PC-9 (cell line): Measurements from ENCODE around the gene BOD1. TPM values are rescaled to one million over a fixed set of nuclear protein-coding genes. Genes with fewer than 3 reads are reported as not detected.
A peak's percentile ranks its signal among the peaks of the same experiment; 100 is the strongest.

Experiments used
- BruUV-seq: library from RNA; stranded (reverse); fragments of 400-500 nt; replicated peaks from 2 replicates; lab custom pipeline; 2021; lab: Mats Ljungman, UMichigan
- CTCF ChIA-PET: fragments of 300-600 bp; sonication (Branson Sonifier 250); formaldehyde crosslinking; loops from one replicate; lab custom pipeline; 2022; ENCODE audit warnings: antibody characterized with exemption; lab: Charles Lee
- POLR2A ChIA-PET: fragments of 300-600 bp; sonication (Branson Sonifier 250); formaldehyde crosslinking; loops from one replicate; lab custom pipeline; 2022; ENCODE audit warnings: antibody characterized with exemption; ENCODE audit not compliant: unreplicated experiment; lab: Charles Lee
- DNase-seq, 2 experiments: peaks; one replicate each; pipeline versions ENCODE4 v3.0.0 to v3.0.0-alpha.2; 2015 to 2022; ENCODE audit warnings: mixed read lengths in 1 of 2
- H2AFZ ChIP-seq: fragments of 200-600 bp; sonication (generic); 2 replicates; pipeline ENCODE4 v1.8.1; 2017; ENCODE audit warnings: antibody characterized with exemption
- H3F3A ChIP-seq: fragments of 200-600 bp; sonication (generic); 2 replicates; pipeline ENCODE4 v1.8.1; 2017; ENCODE audit warnings: antibody characterized with exemption, mild to moderate bottlenecking, low read depth; ENCODE audit not compliant: insufficient read depth
- H3K27ac ChIP-seq: fragments of 200-600 bp; sonication (generic); 2 replicates; pipeline ENCODE4 v1.6.1; 2016; ENCODE audit warnings: mixed run types
- H3K27me3 ChIP-seq: fragments of 200-600 bp; sonication (generic); 2 replicates; pipeline ENCODE4 v1.6.1; 2016; ENCODE audit warnings: low read depth, mixed run types; ENCODE audit not compliant: insufficient read depth
- H3K36me3 ChIP-seq: fragments of 200-600 bp; sonication (generic); 2 replicates; pipeline ENCODE4 v1.6.1; 2016; ENCODE audit warnings: low read depth, mixed run types
- H3K4me1 ChIP-seq: fragments of 200-600 bp; sonication (generic); replicated peaks from 2 replicates; pipeline ENCODE4 v1.6.1; 2016; ENCODE audit warnings: mixed run types; ENCODE audit not compliant: insufficient read depth
- H3K4me2 ChIP-seq: fragments of 200-600 bp; sonication (generic); 2 replicates; pipeline ENCODE4 v1.6.1; 2017; ENCODE audit warnings: mixed run types
- H3K4me3 ChIP-seq: fragments of 200-600 bp; sonication (generic); 2 replicates; pipeline ENCODE4 v1.6.1; 2016; ENCODE audit warnings: mixed run types
- H3K79me2 ChIP-seq: fragments of 200-600 bp; sonication (generic); 2 replicates; pipeline ENCODE4 v1.6.1; 2017; ENCODE audit warnings: low read depth, mixed run types
- H3K9me2 ChIP-seq: fragments of 200-600 bp; sonication (generic); 2 replicates; pipeline ENCODE4 v1.8.1; 2017; ENCODE audit warnings: mild to moderate bottlenecking; ENCODE audit not compliant: insufficient read depth
- H3K9me3 ChIP-seq: fragments of 200-600 bp; sonication (generic); 2 replicates; pipeline ENCODE4 v1.8.1; 2016; ENCODE audit warnings: low read depth; ENCODE audit not compliant: insufficient read depth
- H4K20me1 ChIP-seq: fragments of 200-600 bp; sonication (generic); 2 replicates; pipeline ENCODE4 v1.8.1; 2017; ENCODE audit not compliant: insufficient read depth
- EZH2 ChIP-seq: fragments of 200-600 bp; sonication (generic); IDR thresholded peaks from 2 replicates; pipeline ENCODE4 v1.8.0; 2017; ENCODE audit warnings: antibody characterized with exemption, low read depth
- intact Hi-C: fragments of 100-400 bp; cut with micrococcal nuclease; formaldehyde crosslinking; loops from one replicate; pipeline ENCODE4 v1.10.0; 2022; ENCODE audit not compliant: unreplicated experiment
- total RNA-seq: library from RNA; stranded (reverse); gene quantifications from 2 replicates; pipeline ENCODE4 v1.2.3, GENCODE V29; 2021
- TF ChIP-seq, protein P1 (sequence below): fragments of 200-600 bp; sonication (generic); conservative IDR thresholded peaks from 2 replicates; pipeline ENCODE4 v1.6.1; 2017; ENCODE audit warnings: mixed run types, antibody characterized with exemption, mild to moderate bottlenecking, moderate library complexity

Gene BOD1
- total RNA-seq, 1 experiment from 2014 or later, result 73.2 TPM

DNA sequence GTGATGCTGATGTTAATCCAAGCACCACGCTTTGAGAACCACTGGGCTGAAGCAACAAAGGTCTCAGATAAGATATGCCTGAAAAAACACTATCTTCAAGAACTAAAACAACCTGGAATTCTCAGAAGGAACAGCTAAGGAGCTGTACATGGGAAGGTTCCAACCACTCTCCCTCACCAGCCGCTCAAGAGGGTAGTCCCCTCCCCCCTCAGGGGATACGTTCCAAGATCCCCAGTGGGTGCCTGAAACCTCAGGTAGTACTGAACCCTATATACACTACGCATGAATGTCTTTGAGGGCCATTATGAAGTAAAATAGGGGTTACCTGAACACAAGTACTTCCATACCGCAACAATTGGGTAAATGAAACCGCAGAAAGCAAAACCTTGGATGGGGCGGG, 1.9 kb downstream of the BOD1 start:
- Histone ChIP-seq H3K4me2 (peak overlapping the region; percentile 99), H3K9me2 (no peaks in the 10 kb centered on the region), H3K4me1 (peaks cover 31% of the 10 kb centered on the region), H3F3A (no peaks in the 10 kb centered on the region), H3K79me2 (peaks cover 66% of the 10 kb centered on the region), H3K27me3 (no peaks in the 10 kb centered on the region), H3K36me3 (peaks cover 14% of the 10 kb centered on the region), H3K27ac (no peak overlapping the region), H4K20me1 (peaks cover 44% of the 10 kb centered on the region), H2AFZ (no peak overlapping the region), H3K4me3 (peak overlapping the region; percentile 98), H3K9me3 (no peaks in the 10 kb centered on the region)
- no peak for DNase-seq
- intact Hi-C loops, result loop anchor here (10.0 kb wide), 1 partner anchor 290 kb away; the partner anchor contains the start of gene STC2
- CTCF ChIA-PET, result interaction anchor here (1.1 to 1.5 kb wide), 3 partner anchors 284 to 359 kb away, joined by 3 to 15 read pairs (median 5); no protein-coding TSS in a partner anchor
- BruUV-seq, result no TSS peak
- POLR2A ChIA-PET, result no interaction called here
- TF ChIP-seq, protein P1, sequence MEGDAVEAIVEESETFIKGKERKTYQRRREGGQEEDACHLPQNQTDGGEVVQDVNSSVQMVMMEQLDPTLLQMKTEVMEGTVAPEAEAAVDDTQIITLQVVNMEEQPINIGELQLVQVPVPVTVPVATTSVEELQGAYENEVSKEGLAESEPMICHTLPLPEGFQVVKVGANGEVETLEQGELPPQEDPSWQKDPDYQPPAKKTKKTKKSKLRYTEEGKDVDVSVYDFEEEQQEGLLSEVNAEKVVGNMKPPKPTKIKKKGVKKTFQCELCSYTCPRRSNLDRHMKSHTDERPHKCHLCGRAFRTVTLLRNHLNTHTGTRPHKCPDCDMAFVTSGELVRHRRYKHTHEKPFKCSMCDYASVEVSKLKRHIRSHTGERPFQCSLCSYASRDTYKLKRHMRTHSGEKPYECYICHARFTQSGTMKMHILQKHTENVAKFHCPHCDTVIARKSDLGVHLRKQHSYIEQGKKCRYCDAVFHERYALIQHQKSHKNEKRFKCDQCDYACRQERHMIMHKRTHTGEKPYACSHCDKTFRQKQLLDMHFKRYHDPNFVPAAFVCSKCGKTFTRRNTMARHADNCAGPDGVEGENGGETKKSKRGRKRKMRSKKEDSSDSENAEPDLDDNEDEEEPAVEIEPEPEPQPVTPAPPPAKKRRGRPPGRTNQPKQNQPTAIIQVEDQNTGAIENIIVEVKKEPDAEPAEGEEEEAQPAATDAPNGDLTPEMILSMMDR, result no peak
- no peak for TF ChIP-seq EZH2

DNA sequence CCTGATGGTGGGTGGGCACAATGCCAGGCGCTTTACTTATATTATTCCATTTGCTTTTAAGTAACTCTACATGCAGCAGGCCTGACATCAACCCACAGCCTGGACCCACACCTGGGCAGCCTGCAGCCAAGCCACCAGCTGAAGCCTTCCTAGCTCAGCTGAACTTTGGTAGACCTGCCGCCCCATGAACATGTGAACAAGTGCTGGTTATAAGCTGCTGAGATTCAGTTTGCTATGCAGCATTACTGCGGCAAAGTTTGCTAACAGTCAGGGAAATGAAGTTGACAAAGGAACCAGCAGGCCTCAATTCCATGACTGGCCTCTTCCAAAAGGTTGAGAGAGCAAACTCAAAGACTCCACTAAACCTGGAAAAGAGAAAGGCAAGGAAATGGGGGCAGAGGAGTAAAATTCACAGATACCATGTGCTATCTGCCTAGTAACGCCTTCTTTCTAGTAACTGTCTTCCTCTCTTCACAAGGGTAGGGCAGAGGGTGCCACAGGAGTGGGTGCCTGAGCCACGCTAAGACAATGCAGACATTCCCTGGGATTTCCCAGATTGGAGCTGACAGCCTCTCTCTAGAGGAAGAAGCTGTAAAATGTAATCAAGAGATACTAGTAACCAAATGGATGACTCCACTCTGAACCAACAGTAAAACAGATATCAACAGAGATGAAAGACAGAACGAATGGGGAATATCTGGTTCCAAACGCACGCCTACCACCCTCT, 2.9 kb downstream of the BOD1 start:
- peaks cover 22% of the 10 kb centered on the region for H3K36me3 ChIP-seq
- TF ChIP-seq, protein P1, result no peak
- TF ChIP-seq EZH2, result no peak
- H3K4me1 ChIP-seq, result peaks cover 27% of the 10 kb centered on the region
- H3K4me3 ChIP-seq, result no peak overlapping the region; the same call in 1 of the 2 replicates
- H3F3A ChIP-seq, result no peaks in the 10 kb centered on the region
- no peak overlapping the region for H3K27ac ChIP-seq
- peaks cover 53% of the 10 kb centered on the region for H4K20me1 ChIP-seq
- intact Hi-C loops, result loop anchor here (10.0 kb wide), 1 partner anchor 289 kb away; the partner anchor contains the start of gene STC2
- no TSS peak for BruUV-seq
- no peak for DNase-seq
- ChIA-PET CTCF (no interaction called here), POLR2A (no interaction called here)
- H2AFZ ChIP-seq, result no peak overlapping the region
- H3K9me3 ChIP-seq, result no peaks in the 10 kb centered on the region
- H3K79me2 ChIP-seq, result peaks cover 72% of the 10 kb centered on the region
- H3K4me2 ChIP-seq, result peak overlapping the region; percentile 99
- no peaks in the 10 kb centered on the region for H3K9me2 ChIP-seq
- H3K27me3 ChIP-seq, result no peaks in the 10 kb centered on the region

DNA sequence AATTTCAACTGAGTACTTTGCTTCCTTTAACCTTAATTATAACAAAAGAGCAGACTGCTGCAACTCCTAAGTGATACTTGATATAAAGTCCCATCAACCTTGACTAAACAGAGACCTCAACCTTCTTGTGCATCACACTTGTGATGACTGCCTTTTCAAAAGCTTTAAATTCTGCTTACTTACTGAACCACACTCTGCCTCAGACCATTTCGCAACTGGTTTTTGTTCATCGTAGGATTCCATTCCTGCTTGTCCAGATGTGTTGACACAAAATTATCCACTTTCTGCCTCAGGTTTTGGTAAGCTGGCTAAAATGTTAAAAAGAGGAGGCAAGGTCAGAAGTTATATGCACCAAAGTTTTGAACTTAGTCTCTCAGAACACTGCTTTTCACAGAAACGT, 3.5 kb downstream of the BOD1 start:
- peaks cover 27% of the 10 kb centered on the region for H3K4me1 ChIP-seq
- TF ChIP-seq, protein P1, result no peak
- TF ChIP-seq EZH2, result no peak
- H3K27ac ChIP-seq, result no peak overlapping the region
- no peaks in the 10 kb centered on the region for H3K27me3 ChIP-seq
- no peaks in the 10 kb centered on the region for H3F3A ChIP-seq
- H3K4me3 ChIP-seq, result no peak overlapping the region
- no TSS peak for BruUV-seq
- peaks cover 28% of the 10 kb centered on the region for H3K36me3 ChIP-seq
- peaks cover 72% of the 10 kb centered on the region for H3K79me2 ChIP-seq
- H3K9me3 ChIP-seq, result no peaks in the 10 kb centered on the region
- peaks cover 53% of the 10 kb centered on the region for H4K20me1 ChIP-seq
- H3K4me2 ChIP-seq, result no peak overlapping the region
- H3K9me2 ChIP-seq, result no peaks in the 10 kb centered on the region
- no peak for DNase-seq
- intact Hi-C loops, result loop anchor here (10.0 kb wide), 1 partner anchor 288 kb away; the partner anchor contains the start of gene STC2
- no peak overlapping the region for H2AFZ ChIP-seq
- ChIA-PET POLR2A (no interaction called here), CTCF (no interaction called here)
